HG03457 (cell line): Measurements from ENCODE around the gene CX3CL1.

Experiments
- ATAC-seq: cut with Tn5 transposase; IDR thresholded peaks from one replicate; pipeline ENCODE4 v1.9.1; 2021; ENCODE audit warnings: moderate number of reproducible peaks; ENCODE audit not compliant: unreplicated experiment

CX3CL1 gene

GRCh38 chr16:57403965-57404817 lies 31.9 kb downstream of the CX3CL1 start, which contains the start of gene CCL17:
CCL17 (plus strand) TSS chr16:57404767; CDS start chr16:57413933, 9,166 bp downstream.
- no peak for ATAC-seq

- no peak for ATAC-seq
These were observed 32.8 kb downstream of the CX3CL1 start for GRCh38 chr16:57405097-57405496.

- no peak for ATAC-seq
These were observed 34.6 kb downstream of the CX3CL1 start for GRCh38 chr16:57406881-57407280.

- no peak for ATAC-seq
These were observed 35.4 kb downstream of the CX3CL1 start for GRCh38 chr16:57407521-57408353.

GRCh38 chr16:57409065-57409464 lies 36.8 kb downstream of the CX3CL1 start:
- ATAC-seq: no peak

- no peak for ATAC-seq
These were observed 37.7 kb downstream of the CX3CL1 start for GRCh38 chr16:57409870-57410587.

- ATAC-seq: no peak
These were observed 39.2 kb downstream of the CX3CL1 start for GRCh38 chr16:57411362-57411976.

- ATAC-seq: no peak
These were observed 40.3 kb downstream of the CX3CL1 start for GRCh38 chr16:57412584-57412983.

GRCh38 chr16:57413301-57413730 lies 41.0 kb downstream of the CX3CL1 start:
- peak; percentile 55 for ATAC-seq

- no peak for ATAC-seq
These were observed 41.4 kb downstream of the CX3CL1 start for GRCh38 chr16:57413733-57414132.

- ATAC-seq: no peak
These were observed 43.8 kb downstream of the CX3CL1 start for GRCh38 chr16:57416084-57416483.

- no peak for ATAC-seq
These were observed 47.2 kb downstream of the CX3CL1 start for GRCh38 chr16:57419506-57419905.

- no peak for ATAC-seq
These were observed 50.0 kb downstream of the CX3CL1 start for GRCh38 chr16:57422026-57422944.

- ATAC-seq: no peak
These were observed 50.9 kb downstream of the CX3CL1 start for GRCh38 chr16:57423152-57423551.

- ATAC-seq: no peak
These were observed 52.3 kb downstream of the CX3CL1 start for GRCh38 chr16:57424583-57424982.

GRCh38 chr16:57426356-57426755 lies 54.1 kb downstream of the CX3CL1 start:
- no peak for ATAC-seq

GRCh38 chr16:57427307-57427706 lies 55.0 kb downstream of the CX3CL1 start:
- no peak for ATAC-seq

- ATAC-seq: no peak
These were observed 55.5 kb downstream of the CX3CL1 start for GRCh38 chr16:57427824-57428223.

- no peak for ATAC-seq
These were observed 58.7 kb downstream of the CX3CL1 start for GRCh38 chr16:57430955-57431354.

GRCh38 chr16:57432505-57432904 lies 60.2 kb downstream of the CX3CL1 start:
- no peak for ATAC-seq
